Fibroblast of lung (primary cell): ENCODE data around the gene STK35. TPM values are rescaled to one million over a fixed set of nuclear protein-coding genes. Genes with fewer than 3 reads are reported as not detected.

Experiments used
- DNase-seq, 2 donors: peaks; one replicate each; pipeline versions ENCODE4 v3.0.0 to v3.0.0-alpha.2; 2010; ENCODE audit warnings: low read depth in 2 of 2
- H2AFZ ChIP-seq: 2 replicates; pipeline ENCODE4 v1.5.1; 2012; ENCODE audit warnings: low read length, control low read depth, inconsistent platforms
- H3K27ac ChIP-seq: 2 replicates; pipeline ENCODE4 v1.5.1; 2011; ENCODE audit warnings: low read length, control low read depth; ENCODE audit not compliant: insufficient read depth
- H3K27me3 ChIP-seq: 2 replicates; pipeline ENCODE4 v1.5.1; 2011; ENCODE audit warnings: mild to moderate bottlenecking, low read length; ENCODE audit not compliant: control insufficient read depth, insufficient read depth
- H3K36me3 ChIP-seq: 2 replicates; pipeline ENCODE4 v1.5.1; 2011; ENCODE audit warnings: low read length; ENCODE audit not compliant: control insufficient read depth, insufficient read depth
- H3K4me1 ChIP-seq: 2 replicates; pipeline ENCODE4 v1.5.1; 2011; ENCODE audit warnings: low read length; ENCODE audit not compliant: control insufficient read depth, insufficient read depth; ENCODE audit errors: extremely low read depth
- H3K4me2 ChIP-seq: 2 replicates; pipeline ENCODE4 v1.5.1; 2011; ENCODE audit warnings: low read length, control low read depth; ENCODE audit not compliant: insufficient read depth; ENCODE audit errors: extremely low read depth
- H3K4me3 ChIP-seq, 4 experiments: fragments of 200-600 bp in 1 of 4; sonication (generic) in 1 of 4; replicated peaks in 1 of 4; 2 replicates each; pipeline ENCODE4 v1.5.1; 2011 to 2016; ENCODE audit warnings: low read length in 4 of 4, low read depth in 3 of 4, mild to moderate bottlenecking in 3 of 4, control low read depth in 2 of 4, inconsistent platforms in 1 of 4, mixed read lengths in 1 of 4; ENCODE audit not compliant: insufficient read depth in 1 of 4; ENCODE audit errors: control extremely low read depth in 1 of 4
- H3K79me2 ChIP-seq: 2 replicates; pipeline ENCODE4 v1.5.1; 2012; ENCODE audit warnings: mild to moderate bottlenecking, low read length, inconsistent platforms; ENCODE audit not compliant: control insufficient read depth, insufficient read depth
- H3K9ac ChIP-seq: 2 replicates; pipeline ENCODE4 v1.5.1; 2011; ENCODE audit warnings: mild to moderate bottlenecking, low read length, control low read depth; ENCODE audit not compliant: insufficient read depth
- H3K9me3 ChIP-seq: 2 replicates; pipeline ENCODE4 v1.5.1; 2012; ENCODE audit warnings: low read depth, low read length; ENCODE audit not compliant: control insufficient read depth, insufficient read depth
- H4K20me1 ChIP-seq: 2 replicates; pipeline ENCODE4 v1.5.1; 2011; ENCODE audit warnings: low read length; ENCODE audit not compliant: control insufficient read depth, insufficient read depth; ENCODE audit errors: extremely low read depth
- CTCF ChIP-seq, 2 donors: IDR thresholded peaks in 1 of 2; conservative IDR thresholded peaks in 1 of 2; 1 replicate in 1 of 2; 2 replicates in 1 of 2; pipeline ENCODE4 v1.5.1; 2011 to 2012; ENCODE audit warnings: low read length in 2 of 2, control low read depth in 1 of 2, inconsistent platforms in 1 of 2, low read depth in 1 of 2, mild to moderate bottlenecking in 1 of 2
- EZH2 ChIP-seq: IDR thresholded peaks from 2 replicates; pipeline ENCODE4 v1.5.1; 2012; ENCODE audit warnings: low read length, control low read depth, mild to moderate bottlenecking; ENCODE audit errors: missing control alignments
- polyA plus RNA-seq, 2 donors: library from polyadenylated mRNA; depleted of rRNA in 1 of 2; stranded (reverse) in 1 of 2; unstranded in 1 of 2; fragments of >200 nt; gene quantifications; 2 replicates each; pipeline ENCODE4 v1.2.1, GENCODE V29; 2011 to 2012; ENCODE audit warnings: missing spikeins in 1 of 2
- total RNA-seq: library from RNA; depleted of rRNA; stranded (reverse); fragments of >200 nt; gene quantifications from 2 replicates; pipeline ENCODE4 v1.2.1, GENCODE V29; 2014

STK35 gene
- total and polyA plus RNA-seq, 2 donors (not counting 1 experiment from before 2014, with no cell fraction given) = 8.5 to 14.4 TPM

GRCh38 chr20:2172305-2173175 lies 70.9 kb downstream of the STK35 start:
- Histone ChIP-seq H2AFZ (no peak overlapping the region), H3K4me3 (no peak overlapping the region), H3K79me2 (no peaks in the 10 kb centered on the region), H3K36me3 (no peaks in the 10 kb centered on the region), H3K4me2 (no peak overlapping the region), H3K9ac (no peak overlapping the region), H3K4me1 (no peaks in the 10 kb centered on the region), H3K9me3 (no peaks in the 10 kb centered on the region), H3K27me3 (peaks cover 10% of the 10 kb centered on the region), H3K27ac (no peak overlapping the region), H4K20me1 (no peaks in the 10 kb centered on the region)
- TF ChIP-seq CTCF (conservative IDR thresholded peaks at IDR 0.05 in 1 of 2, IDR thresholded peaks at IDR 0.05 in 1 of 2; ENCODE audit: low read depth in 1 of 2, low read length in 2 of 2) (peak; percentile 91 to 99), EZH2 (no peak)
- peak; percentile 25 to 57 for DNase-seq

GRCh38 chr20:2173186-2173585 lies 71.6 kb downstream of the STK35 start:
- TF ChIP-seq CTCF (conservative IDR thresholded peaks at IDR 0.05 in 1 of 2, IDR thresholded peaks at IDR 0.05 in 1 of 2; ENCODE audit: low read depth in 1 of 2, low read length in 2 of 2) (no peak), EZH2 (no peak)
- DNase-seq = no peak

GRCh38 chr20:2174067-2174466 lies 72.4 kb downstream of the STK35 start:
- Histone ChIP-seq H3K4me2 (no peak overlapping the region), H2AFZ (no peak overlapping the region), H3K4me1 (no peaks in the 10 kb centered on the region), H3K27me3 (peaks cover 10% of the 10 kb centered on the region), H3K36me3 (no peaks in the 10 kb centered on the region), H3K9me3 (no peaks in the 10 kb centered on the region), H3K4me3 (no peak overlapping the region), H3K9ac (no peak overlapping the region), H3K27ac (no peak overlapping the region), H4K20me1 (no peaks in the 10 kb centered on the region), H3K79me2 (no peaks in the 10 kb centered on the region)
- DNase-seq = no peak
- TF ChIP-seq EZH2 (no peak), CTCF (conservative IDR thresholded peaks at IDR 0.05 in 1 of 2, IDR thresholded peaks at IDR 0.05 in 1 of 2; ENCODE audit: low read depth in 1 of 2, low read length in 2 of 2) (no peak)

More at GRCh38 chr20:2173186-2173585, 71.6 kb downstream of the STK35 start:
- H3K9ac ChIP-seq = no peak overlapping the region
- H4K20me1 ChIP-seq = no peaks in the 10 kb centered on the region
- no peak overlapping the region for H3K4me3 ChIP-seq
- peaks cover 10% of the 10 kb centered on the region for H3K27me3 ChIP-seq
- H3K36me3 ChIP-seq = no peaks in the 10 kb centered on the region
- H3K27ac ChIP-seq = no peak overlapping the region
- H3K79me2 ChIP-seq = no peaks in the 10 kb centered on the region
- H3K9me3 ChIP-seq = no peaks in the 10 kb centered on the region
- H3K4me1 ChIP-seq = no peaks in the 10 kb centered on the region
- H3K4me2 ChIP-seq = no peak overlapping the region
- H2AFZ ChIP-seq = no peak overlapping the region
